CD4-positive, alpha-beta T cell (primary cell): ENCODE results near the gene FADS1. TPM values are rescaled to one million over a fixed set of nuclear protein-coding genes. Genes with fewer than 3 reads are reported as not detected.
A peak's percentile ranks its signal among the peaks of the same experiment; 100 is the strongest.

Source experiments
- ATAC-seq: fragments of 200-7000 bp; cut with Tn5 transposase; one replicate; pipeline ENCODE4 v1.10.0; 2022; ENCODE audit warnings: mild to moderate bottlenecking; ENCODE audit not compliant: poor library complexity
- CTCF ChIA-PET: fragments of 350-600 bp; sonication (Branson Sonifier 250); formaldehyde crosslinking; loops from one replicate; lab custom pipeline; 2021; ENCODE audit warnings: antibody characterized with exemption, inconsistent platforms; lab: Charles Lee
- POLR2A ChIA-PET: fragments of 350-600 bp; sonication (Branson Sonifier 250); formaldehyde crosslinking; loops from one replicate; lab custom pipeline; 2021; ENCODE audit warnings: antibody characterized with exemption, inconsistent platforms; lab: Charles Lee
- DNase-seq, 14 experiments: peaks; one replicate each; pipeline ENCODE4 v3.0.0-alpha.2; 2013 to 2020; ENCODE audit warnings: mixed read lengths in 2 of 14
- H3K27ac ChIP-seq, 2 donors: one replicate each; pipeline versions ENCODE4 v1.5.1 to v1.7.0; 2013; ENCODE audit warnings: low read length in 2 of 2, low read depth in 1 of 2, mild to moderate bottlenecking in 1 of 2
- H3K27me3 ChIP-seq, 2 experiments: 1 replicate in 1 of 2; 2 replicates in 1 of 2; pipeline versions ENCODE4 v1.6.1 to v1.7.0; 2013; ENCODE audit warnings: low read length in 2 of 2, control low read depth in 1 of 2, mild to moderate bottlenecking in 1 of 2, moderate library complexity in 1 of 2; ENCODE audit not compliant: insufficient read depth in 2 of 2, control insufficient read depth in 1 of 2
- H3K36me3 ChIP-seq: one replicate; pipeline ENCODE4 v1.6.1; 2013; ENCODE audit warnings: low read length, control low read depth; ENCODE audit not compliant: insufficient read depth
- H3K4me1 ChIP-seq: one replicate; pipeline ENCODE4 v1.6.1; 2013; ENCODE audit warnings: low read length, control low read depth; ENCODE audit not compliant: insufficient read depth
- H3K4me3 ChIP-seq: one replicate; pipeline ENCODE4 v1.5.1; 2013; ENCODE audit warnings: mild to moderate bottlenecking, low read length, moderate library complexity
- H3K9me3 ChIP-seq, 2 experiments: 1 replicate in 1 of 2; 2 replicates in 1 of 2; pipeline versions ENCODE4 v1.6.1 to v1.7.0; 2013; ENCODE audit warnings: low read length in 2 of 2, mild to moderate bottlenecking in 2 of 2, control low read depth in 1 of 2, moderate library complexity in 1 of 2; ENCODE audit not compliant: control insufficient read depth in 1 of 2, insufficient read depth in 1 of 2
- H3K27ac Mint-ChIP-seq: one replicate; pipeline ENCODE4 v1.8.0; 2020; ENCODE audit warnings: mixed read lengths
- H3K27me3 Mint-ChIP-seq: one replicate; pipeline ENCODE4 v1.8.0; 2021; ENCODE audit warnings: mixed read lengths
- H3K36me3 Mint-ChIP-seq: one replicate; pipeline ENCODE4 v1.8.0; 2021; ENCODE audit warnings: low read depth, mixed read lengths
- H3K4me1 Mint-ChIP-seq: one replicate; pipeline ENCODE4 v1.8.0; 2021; ENCODE audit warnings: low read depth, mixed read lengths
- H3K4me3 Mint-ChIP-seq: one replicate; pipeline ENCODE4 v1.8.0; 2020; ENCODE audit warnings: mild to moderate bottlenecking, mixed read lengths
- H3K9me3 Mint-ChIP-seq: one replicate; pipeline ENCODE4 v1.8.0; 2020; ENCODE audit warnings: mixed read lengths
- intact Hi-C, 2 experiments: fragments of 100-400 bp; cut with DNase I in 1 of 2; cut with micrococcal nuclease in 1 of 2; formaldehyde crosslinking; loops; one replicate each; pipeline versions ENCODE4 v1.15.1 to v1.9.0; 2023 to 2025; cut with DNase I, micrococcal nuclease
- total RNA-seq, 174 experiments: library from RNA in 2 of 174; stranded (reverse) in 2 of 174; gene quantifications; one replicate each; pipeline ENCODE4 v1.2.3 and lab custom pipeline; 2021 to 2026
- TF ChIP-seq, protein P1 (sequence below): fragments of 200-600 bp; IDR thresholded peaks from one replicate; pipeline ENCODE4 v1.8.0; 2022; ENCODE audit warnings: antibody characterized with exemption, mild to moderate bottlenecking

The FADS1 gene
- total RNA-seq, 2 experiments from 2014 or later: 0.56 to 0.77 TPM

DNA sequence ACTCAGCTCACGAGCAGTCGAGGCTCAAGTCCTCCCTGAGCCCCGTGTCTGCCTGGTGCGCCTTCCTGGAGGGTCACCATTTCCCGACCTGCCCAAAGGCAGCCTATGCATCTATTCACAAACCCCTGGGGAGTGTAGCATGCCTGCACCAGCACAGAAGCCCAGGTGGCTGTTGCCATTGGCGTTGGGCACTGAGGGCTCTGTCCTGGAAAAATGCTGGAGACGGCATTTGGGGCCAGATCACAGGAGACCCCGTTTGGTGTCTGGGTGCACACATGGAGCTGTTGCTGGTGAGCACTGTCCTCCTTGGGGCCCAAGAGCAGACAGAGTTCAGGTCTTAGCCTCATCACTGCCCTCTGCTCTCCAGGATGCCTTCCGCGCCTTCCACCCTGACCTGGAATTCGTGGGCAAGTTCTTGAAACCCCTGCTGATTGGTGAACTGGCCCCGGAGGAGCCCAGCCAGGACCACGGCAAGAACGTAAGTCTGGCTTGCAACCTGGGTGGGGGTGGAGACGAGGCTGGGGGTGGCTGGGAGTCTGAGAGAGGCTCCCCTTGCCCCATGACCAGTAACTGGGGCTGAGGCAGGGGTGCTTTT, 20.7 kb upstream of the FADS1 start:
- H3K4me3 Mint-ChIP-seq: no peak overlapping the region
- H3K4me1 ChIP-seq: peaks cover 17% of the 10 kb centered on the region
- ATAC-seq: no peak
- H3K27me3 ChIP-seq: no peaks in the 10 kb centered on the region
- intact Hi-C loops: no loop called here
- no peaks in the 10 kb centered on the region for H3K36me3 ChIP-seq
- H3K27ac Mint-ChIP-seq: no peak overlapping the region
- POLR2A ChIA-PET: interaction anchor here (0.8 kb wide), 1 partner anchor 720 kb away, joined by 4 read pairs; no protein-coding TSS in a partner anchor
- no peak overlapping the region for H3K27ac ChIP-seq
- H3K27me3 Mint-ChIP-seq: peaks cover 14% of the 10 kb centered on the region
- no peak overlapping the region for H3K4me3 ChIP-seq
- H3K4me1 Mint-ChIP-seq: peaks cover 22% of the 10 kb centered on the region
- no peaks in the 10 kb centered on the region for H3K9me3 Mint-ChIP-seq
- CTCF ChIA-PET: no interaction called here
- peak in 1 of 14 experiments; percentile 5 for DNase-seq
- TF ChIP-seq, protein P1, sequence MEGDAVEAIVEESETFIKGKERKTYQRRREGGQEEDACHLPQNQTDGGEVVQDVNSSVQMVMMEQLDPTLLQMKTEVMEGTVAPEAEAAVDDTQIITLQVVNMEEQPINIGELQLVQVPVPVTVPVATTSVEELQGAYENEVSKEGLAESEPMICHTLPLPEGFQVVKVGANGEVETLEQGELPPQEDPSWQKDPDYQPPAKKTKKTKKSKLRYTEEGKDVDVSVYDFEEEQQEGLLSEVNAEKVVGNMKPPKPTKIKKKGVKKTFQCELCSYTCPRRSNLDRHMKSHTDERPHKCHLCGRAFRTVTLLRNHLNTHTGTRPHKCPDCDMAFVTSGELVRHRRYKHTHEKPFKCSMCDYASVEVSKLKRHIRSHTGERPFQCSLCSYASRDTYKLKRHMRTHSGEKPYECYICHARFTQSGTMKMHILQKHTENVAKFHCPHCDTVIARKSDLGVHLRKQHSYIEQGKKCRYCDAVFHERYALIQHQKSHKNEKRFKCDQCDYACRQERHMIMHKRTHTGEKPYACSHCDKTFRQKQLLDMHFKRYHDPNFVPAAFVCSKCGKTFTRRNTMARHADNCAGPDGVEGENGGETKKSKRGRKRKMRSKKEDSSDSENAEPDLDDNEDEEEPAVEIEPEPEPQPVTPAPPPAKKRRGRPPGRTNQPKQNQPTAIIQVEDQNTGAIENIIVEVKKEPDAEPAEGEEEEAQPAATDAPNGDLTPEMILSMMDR: no peak
- no peaks in the 10 kb centered on the region for H3K36me3 Mint-ChIP-seq
- H3K9me3 ChIP-seq: peaks cover 0 to 4% of the 10 kb centered on the region in 2 experiments

DNA sequence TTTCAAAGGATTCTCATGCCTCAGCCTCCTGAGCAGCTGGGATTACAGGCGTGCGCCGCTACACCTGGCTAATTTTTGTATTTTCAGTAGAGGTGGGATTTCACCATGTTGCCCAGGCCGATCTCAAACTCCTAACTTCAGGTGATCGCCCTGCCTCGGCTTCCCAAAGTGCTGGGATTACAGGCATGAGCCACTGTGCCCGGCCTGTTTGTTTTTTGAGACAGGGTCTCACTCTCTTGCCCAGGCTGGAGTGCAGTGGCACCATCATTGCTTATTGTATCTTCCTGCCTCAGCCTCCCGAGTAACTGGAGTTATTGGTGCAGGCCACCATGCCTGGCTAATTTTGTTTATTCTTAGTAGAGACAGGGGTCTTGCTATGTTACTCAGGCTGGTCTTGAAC, 19.4 kb upstream of the FADS1 start:
- ChIA-PET CTCF (no interaction called here), POLR2A (no interaction called here)
- no peaks in the 10 kb centered on the region for H3K36me3 Mint-ChIP-seq
- H3K27me3 ChIP-seq: peaks cover under 1 to 2% of the 10 kb centered on the region in 2 experiments
- TF ChIP-seq, protein P1: no peak
- no peak overlapping the region for H3K4me3 ChIP-seq
- H3K36me3 ChIP-seq: no peaks in the 10 kb centered on the region
- H3K27ac Mint-ChIP-seq: no peak overlapping the region
- DNase-seq (no peak), ATAC-seq (no peak)
- intact Hi-C loops: no loop called here
- peaks cover 24% of the 10 kb centered on the region for H3K27me3 Mint-ChIP-seq
- H3K9me3 ChIP-seq: peaks cover 0 to 4% of the 10 kb centered on the region in 2 experiments
- peaks cover 24% of the 10 kb centered on the region for H3K4me1 ChIP-seq
- H3K27ac ChIP-seq: no peak overlapping the region
- H3K4me3 Mint-ChIP-seq: no peak overlapping the region
- peaks cover 22% of the 10 kb centered on the region for H3K4me1 Mint-ChIP-seq
- H3K9me3 Mint-ChIP-seq: no peaks in the 10 kb centered on the region

DNA sequence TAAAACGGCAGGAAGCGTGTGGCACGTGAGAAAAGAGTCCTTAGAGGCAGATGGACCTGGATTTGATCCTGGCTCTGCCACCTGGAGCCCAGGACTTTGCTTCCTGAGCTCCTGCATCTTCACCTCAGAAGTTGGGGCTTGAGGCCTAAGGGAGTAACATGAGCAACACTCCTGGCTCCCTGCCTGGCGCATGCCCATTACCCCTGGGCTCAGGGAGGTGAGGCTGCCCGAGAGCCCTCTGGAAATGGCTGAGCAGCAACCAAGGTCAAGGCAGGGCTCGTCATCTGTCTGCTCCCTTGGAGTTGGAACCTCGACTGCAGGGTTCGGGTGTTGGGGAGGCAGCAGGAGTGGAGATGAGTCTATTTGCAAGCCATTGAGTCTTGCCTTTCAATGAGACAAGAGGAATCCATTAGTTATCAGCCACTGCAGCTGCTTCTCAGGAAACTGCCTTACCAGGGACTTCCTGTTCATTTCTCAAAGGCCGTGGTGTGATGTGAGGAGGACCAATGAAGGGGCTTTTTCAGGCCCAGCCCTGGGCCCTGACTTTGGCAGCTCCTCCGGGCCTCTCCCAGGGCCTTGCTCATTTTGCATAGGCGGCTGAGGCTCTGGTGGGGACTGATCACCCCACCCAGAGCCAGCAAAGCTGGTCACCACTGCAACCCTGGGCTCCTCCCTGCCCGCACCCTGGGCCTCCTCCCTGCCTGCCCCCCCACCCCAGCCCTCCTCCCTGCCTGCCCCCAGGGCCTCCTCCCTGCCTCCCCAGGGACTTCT, 17.7 kb upstream of the FADS1 start:
- H3K27me3 ChIP-seq: peaks cover 8% of the 10 kb centered on the region in 2 experiments
- DNase-seq (peak in 8 of 14 experiments; percentile 13 to 68 (median 52)), ATAC-seq (peak; percentile 76)
- H3K27ac Mint-ChIP-seq: peak overlapping the region; percentile 22
- no peak overlapping the region for H3K27ac ChIP-seq
- H3K27me3 Mint-ChIP-seq: peaks cover 41% of the 10 kb centered on the region
- CTCF ChIA-PET: no interaction called here
- H3K36me3 ChIP-seq: no peaks in the 10 kb centered on the region
- intact Hi-C loops: no loop called here
- peaks cover 0 to 5% of the 10 kb centered on the region in 2 experiments for H3K9me3 ChIP-seq
- POLR2A ChIA-PET: interaction anchor here (0.5 to 0.7 kb wide), 2 partner anchors 43 to 237 kb away, joined by 3 read pairs; partner anchors contain the start of gene TMEM258
- H3K4me3 Mint-ChIP-seq: no peak overlapping the region
- H3K9me3 Mint-ChIP-seq: no peaks in the 10 kb centered on the region
- TF ChIP-seq, protein P1: no peak
- H3K4me1 ChIP-seq: peaks cover 25% of the 10 kb centered on the region
- no peaks in the 10 kb centered on the region for H3K36me3 Mint-ChIP-seq
- H3K4me3 ChIP-seq: no peak overlapping the region
- H3K4me1 Mint-ChIP-seq: peaks cover 22% of the 10 kb centered on the region
